CD4-positive, alpha-beta T cell treated with Interleukin-12 subunit alpha and Interleukin-12 subunit beta, for 1 hour (primary cell): ENCODE data around the gene SERPINA3.

Source experiments
- DNase-seq: peaks from one replicate; pipeline ENCODE4 v3.0.0-alpha.2; 2020

The SERPINA3 gene

DNA sequence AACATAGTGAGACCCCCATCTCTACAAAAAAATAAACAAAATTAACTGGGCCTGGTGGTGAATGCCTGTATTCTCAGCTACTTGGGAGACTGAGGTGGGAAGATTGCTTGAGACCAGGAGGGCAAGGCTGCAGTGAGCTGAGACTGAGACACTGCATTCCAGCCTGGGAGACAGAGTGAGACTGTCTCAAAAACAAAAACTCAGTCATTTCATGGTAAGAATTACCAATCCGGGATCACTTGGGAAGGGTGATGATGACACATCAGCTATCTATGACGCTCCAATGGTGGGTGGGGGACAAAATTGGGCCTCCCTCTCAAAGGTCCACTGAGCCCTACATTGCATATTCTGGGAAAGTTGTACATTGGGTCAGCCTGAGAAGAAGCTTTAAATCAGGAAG is 47.7 kb downstream of the SERPINA3 start:
- DNase-seq = no peak

DNA sequence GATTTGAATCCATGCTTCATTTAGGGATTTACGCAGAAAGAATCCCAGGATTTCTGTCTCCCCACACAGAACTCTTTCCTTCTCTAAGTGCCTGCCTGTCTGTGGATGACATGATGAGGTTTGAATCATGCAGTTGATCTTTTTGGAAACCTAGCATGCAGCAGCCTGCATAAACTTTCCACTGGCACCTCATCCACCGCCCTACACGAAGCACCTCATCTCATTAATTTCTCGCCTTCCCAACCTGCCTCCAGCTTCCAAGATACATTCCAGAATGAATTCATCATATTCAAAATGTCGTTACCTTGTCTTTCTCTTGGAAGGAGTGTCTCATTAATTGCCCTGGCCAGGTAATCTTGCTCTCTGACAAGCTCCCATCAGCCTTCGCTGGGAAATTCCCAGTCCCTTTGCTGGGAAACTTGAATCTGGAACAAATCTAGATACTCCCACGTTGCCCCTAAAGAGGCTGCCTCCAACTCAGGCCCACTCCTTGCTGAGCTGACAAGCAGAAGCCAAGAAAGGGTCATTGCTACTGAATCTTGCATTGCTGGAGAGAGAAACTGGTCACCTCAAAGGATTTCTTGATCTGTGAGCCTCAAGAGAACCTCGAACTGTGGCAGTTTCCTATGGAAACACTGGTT is 48.2 kb downstream of the SERPINA3 start:
- no peak for DNase-seq

DNA sequence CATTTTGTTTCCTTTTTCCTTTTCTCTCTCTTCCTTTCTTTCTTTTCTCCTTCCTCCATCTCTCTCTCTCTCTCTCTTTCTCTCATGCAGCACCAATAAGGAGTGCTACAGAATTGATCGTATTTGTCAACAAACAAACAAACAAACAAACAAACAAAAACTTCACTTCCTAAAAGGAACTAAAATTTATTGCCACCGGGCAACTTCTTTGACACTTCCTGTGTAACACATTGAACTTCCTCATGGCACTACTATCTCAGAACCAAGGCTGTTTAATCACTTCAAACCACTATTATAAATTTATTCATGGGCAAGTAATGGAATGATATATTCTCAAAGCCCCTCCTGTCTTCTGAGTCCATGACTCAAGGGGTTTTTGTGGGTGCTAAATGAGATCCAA is 51.3 kb downstream of the SERPINA3 start:
- DNase-seq = no peak

DNA sequence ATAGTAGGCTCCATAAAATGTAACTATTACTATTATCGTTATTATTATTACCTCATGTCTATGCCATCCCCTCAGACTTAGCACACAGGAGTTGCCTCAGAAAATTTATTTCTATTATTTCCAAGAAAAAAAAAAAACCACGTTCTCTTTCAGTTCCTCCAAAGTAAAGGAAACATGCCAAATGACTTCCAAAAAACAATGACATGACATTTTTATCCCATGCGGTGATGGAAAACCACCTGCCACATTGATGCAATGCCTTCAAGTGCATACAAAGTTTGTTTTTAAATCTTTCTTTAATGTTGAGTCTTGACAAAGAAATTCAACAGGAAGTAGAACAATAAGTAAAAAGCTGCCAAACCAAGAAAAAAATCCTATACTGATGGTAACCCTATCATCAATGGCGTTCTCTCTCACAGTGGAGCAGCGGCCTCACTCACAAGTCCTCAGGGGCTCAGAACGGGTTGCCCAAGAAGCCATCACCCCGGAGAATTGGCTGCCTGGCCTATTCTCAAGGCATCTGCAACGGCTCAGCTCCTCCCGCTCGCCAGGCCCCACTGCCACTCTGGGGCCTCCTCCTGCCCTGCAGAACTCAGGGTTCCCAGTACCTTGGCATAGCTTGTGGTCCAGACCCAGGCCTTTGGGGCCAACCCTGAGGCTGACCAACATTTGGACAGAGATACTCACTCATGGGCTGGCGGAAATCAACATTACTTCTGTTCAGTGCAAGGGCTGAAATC is 51.9 kb downstream of the SERPINA3 start:
- no peak for DNase-seq

DNA sequence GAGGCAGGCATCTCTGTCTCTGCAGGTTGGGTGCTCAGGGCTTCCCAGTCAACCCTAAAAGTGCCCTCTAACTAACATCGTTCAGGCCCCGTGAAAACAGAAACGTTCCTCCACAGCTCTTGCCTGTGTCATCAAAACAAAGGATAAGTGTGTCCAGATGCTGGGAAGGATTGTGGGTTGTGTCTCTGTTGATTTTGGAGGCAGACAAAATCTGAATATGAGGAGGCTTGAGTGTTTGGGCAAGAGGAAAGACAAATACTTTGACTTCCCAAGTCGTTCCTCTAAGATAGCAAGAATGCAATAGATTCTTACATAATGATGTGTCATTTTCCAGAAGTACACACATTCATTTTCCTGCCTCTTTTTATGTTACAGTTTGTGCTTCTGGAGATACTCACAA is 52.9 kb downstream of the SERPINA3 start:
- no peak for DNase-seq

DNA sequence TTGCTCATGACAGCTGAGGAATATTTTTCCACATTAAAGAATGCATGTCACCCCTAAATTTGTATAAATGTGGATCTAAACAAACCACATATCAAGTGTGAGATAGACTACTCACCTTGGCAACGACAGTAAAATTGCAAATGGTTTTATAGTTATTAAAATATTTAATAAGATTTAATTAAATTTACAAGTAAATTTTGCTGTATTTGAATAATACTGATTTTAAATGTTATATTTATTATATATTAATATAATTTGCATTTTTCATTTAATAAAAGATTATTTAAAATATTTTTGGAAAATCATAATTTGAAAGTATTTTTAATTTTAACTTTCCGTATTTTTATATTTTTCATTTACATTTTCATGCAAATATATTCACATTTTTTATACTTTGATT is 53.4 kb downstream of the SERPINA3 start:
- no peak for DNase-seq

DNA sequence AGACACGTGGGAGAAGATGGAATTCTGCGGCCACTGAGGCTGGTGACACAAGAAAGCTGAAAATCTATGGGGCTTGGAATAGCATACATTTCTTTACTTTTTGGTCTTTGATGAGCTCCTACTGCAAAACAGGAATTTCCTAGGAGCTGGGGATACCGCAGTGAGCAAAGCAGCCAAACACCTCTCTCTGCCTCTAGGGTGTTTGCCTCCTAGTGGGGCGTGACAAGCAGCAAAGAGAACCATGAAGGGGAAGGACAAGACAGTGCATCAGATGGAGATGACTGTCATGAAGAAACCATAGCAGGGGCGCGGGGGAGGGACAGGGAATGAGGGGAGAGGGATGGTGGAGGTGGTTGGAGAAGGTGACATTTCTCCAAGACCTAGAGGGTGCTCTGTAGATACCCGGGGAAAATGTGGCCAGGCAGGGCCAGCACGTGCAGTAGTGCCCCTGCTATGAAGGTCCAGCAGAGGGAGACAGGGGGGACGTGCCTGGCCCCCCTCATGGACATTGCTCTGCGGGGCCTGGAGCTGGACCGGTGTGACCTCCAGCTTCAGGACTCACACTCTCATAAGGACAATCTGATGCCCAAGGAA is 58.6 kb downstream of the SERPINA3 start:
- DNase-seq = no peak

DNA sequence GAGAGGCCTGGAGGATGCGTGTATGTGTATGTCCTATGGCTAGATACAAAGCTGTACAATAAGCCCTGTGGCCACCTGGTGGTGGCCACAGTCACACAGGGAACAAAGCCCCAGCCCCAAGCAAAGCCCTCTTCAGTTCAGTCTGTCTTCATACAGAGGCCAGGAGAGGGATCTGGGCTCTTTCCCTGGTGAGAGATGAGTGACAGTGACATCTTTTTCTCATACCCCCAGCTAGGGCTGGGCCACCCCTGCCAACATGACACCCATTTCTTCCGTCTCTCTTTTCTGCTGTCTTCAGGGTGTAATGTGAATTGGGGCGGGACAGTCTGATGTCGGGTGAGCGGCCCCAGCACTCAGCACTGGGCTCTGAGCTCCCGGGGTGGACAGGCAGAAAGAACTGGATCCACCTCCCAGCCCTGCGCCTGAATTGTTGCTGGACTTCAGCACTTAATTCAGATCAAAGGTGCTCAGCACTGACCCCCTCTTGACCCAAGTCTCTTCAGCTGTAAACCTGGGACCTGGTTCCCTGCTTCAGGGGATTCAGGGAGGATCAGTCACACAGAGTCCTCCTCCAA is 59.8 kb downstream of the SERPINA3 start:
- no peak for DNase-seq

DNA sequence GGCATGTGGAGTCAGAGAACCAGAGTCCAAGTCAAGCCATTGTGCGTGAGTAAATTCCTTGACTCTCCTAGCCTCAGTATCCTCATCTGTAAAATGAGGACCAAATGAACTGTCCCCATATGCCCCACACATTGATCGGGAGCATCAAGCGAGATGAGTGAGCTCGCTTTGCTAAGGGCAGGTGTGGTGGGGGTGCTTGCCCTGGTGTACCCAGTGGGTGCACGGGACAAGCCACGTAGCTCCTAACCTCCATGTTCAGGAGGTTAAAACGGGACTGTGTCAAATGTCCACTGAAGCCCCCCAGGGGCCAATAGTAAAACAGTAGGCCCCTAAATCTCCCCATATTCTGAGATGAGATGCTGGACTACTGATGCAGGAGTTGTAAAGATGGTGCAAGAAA is 60.9 kb downstream of the SERPINA3 start:
- DNase-seq = no peak
